Trophoblast cell (in vitro differentiated cells and primary cell): ENCODE measurements around the gene MLYCD.

ENCODE experiments used
- DNase-seq, 2 donors: peaks; one replicate each; pipeline ENCODE4 v3.0.0-alpha.2; 2016
- H2AFZ ChIP-seq: 2 replicates; pipeline ENCODE4 v1.6.1; 2013; ENCODE audit warnings: low read length, moderate library complexity, mild to moderate bottlenecking; ENCODE audit not compliant: insufficient read depth, poor library complexity
- H2AK5ac ChIP-seq: 2 replicates; pipeline ENCODE4 v1.6.1; 2013; ENCODE audit warnings: mild to moderate bottlenecking, low read length
- H2BK120ac ChIP-seq: 2 replicates; pipeline ENCODE4 v1.6.1; 2013; ENCODE audit warnings: low read length, mild to moderate bottlenecking, moderate library complexity; ENCODE audit not compliant: insufficient read depth, poor library complexity
- H2BK12ac ChIP-seq: 2 replicates; pipeline ENCODE4 v1.6.1; 2013; ENCODE audit warnings: mild to moderate bottlenecking, low read length, moderate library complexity
- H2BK5ac ChIP-seq: 2 replicates; pipeline ENCODE4 v1.6.1; 2013; ENCODE audit warnings: low read length, low read depth, moderate library complexity, mild to moderate bottlenecking; ENCODE audit not compliant: poor library complexity
- H3K14ac ChIP-seq: 2 replicates; pipeline ENCODE4 v1.6.1; 2013; ENCODE audit warnings: mild to moderate bottlenecking, low read length
- H3K18ac ChIP-seq: 2 replicates; pipeline ENCODE4 v1.6.1; 2013; ENCODE audit warnings: mild to moderate bottlenecking, low read length
- H3K23ac ChIP-seq: 2 replicates; pipeline ENCODE4 v1.6.1; 2013; ENCODE audit warnings: low read length
- H3K27ac ChIP-seq: 2 replicates; pipeline ENCODE4 v1.5.1; 2013; ENCODE audit warnings: low read depth, mild to moderate bottlenecking, inconsistent platforms, low read length, moderate library complexity
- H3K27me3 ChIP-seq: 2 replicates; pipeline ENCODE4 v1.6.1; 2013; ENCODE audit warnings: inconsistent platforms, mild to moderate bottlenecking, low read length, moderate library complexity; ENCODE audit not compliant: insufficient read depth
- H3K36me3 ChIP-seq, 2 experiments: 1 replicate in 1 of 2; 2 replicates in 1 of 2; pipeline ENCODE4 v1.6.1; 2013; ENCODE audit warnings: low read length in 2 of 2, mild to moderate bottlenecking in 2 of 2, moderate library complexity in 1 of 2; ENCODE audit not compliant: insufficient read depth in 2 of 2, control insufficient read depth in 1 of 2
- H3K4ac ChIP-seq: 2 replicates; pipeline ENCODE4 v1.6.1; 2013; ENCODE audit warnings: low read depth, mild to moderate bottlenecking, low read length, moderate library complexity
- H3K4me1 ChIP-seq, 2 experiments: 1 replicate in 1 of 2; 2 replicates in 1 of 2; pipeline ENCODE4 v1.6.1; 2013; ENCODE audit warnings: low read length in 2 of 2, mild to moderate bottlenecking in 2 of 2, moderate library complexity in 1 of 2; ENCODE audit not compliant: insufficient read depth in 2 of 2, control insufficient read depth in 1 of 2
- H3K4me2 ChIP-seq: 2 replicates; pipeline ENCODE4 v1.6.1; 2013; ENCODE audit warnings: inconsistent platforms, mild to moderate bottlenecking, low read length, moderate library complexity
- H3K4me3 ChIP-seq: 2 replicates; pipeline ENCODE4 v1.5.1; 2013; ENCODE audit warnings: mild to moderate bottlenecking, low read depth, low read length, inconsistent platforms
- H3K79me1 ChIP-seq: one replicate; pipeline ENCODE4 v1.6.1; 2013; ENCODE audit warnings: low read length
- H3K79me2 ChIP-seq: 2 replicates; pipeline ENCODE4 v1.6.1; 2013; ENCODE audit warnings: low read length, mild to moderate bottlenecking; ENCODE audit not compliant: control insufficient read depth, insufficient read depth, poor library complexity
- H3K9ac ChIP-seq: 2 replicates; pipeline ENCODE4 v1.6.1; 2013; ENCODE audit warnings: mild to moderate bottlenecking, low read length
- H3K9me3 ChIP-seq: 2 replicates; pipeline ENCODE4 v1.6.1; 2013; ENCODE audit warnings: low read depth, mild to moderate bottlenecking, control low read depth, inconsistent platforms, low read length; ENCODE audit not compliant: insufficient read depth
- H4K12ac ChIP-seq: 2 replicates; pipeline ENCODE4 v1.6.1; 2013; ENCODE audit warnings: low read depth, mild to moderate bottlenecking, low read length, moderate library complexity
- H4K8ac ChIP-seq: 2 replicates; pipeline ENCODE4 v1.6.1; 2013; ENCODE audit warnings: low read depth, mild to moderate bottlenecking, low read length, moderate library complexity
- H4K91ac ChIP-seq: one replicate; pipeline ENCODE4 v1.6.1; 2013; ENCODE audit warnings: low read depth, mild to moderate bottlenecking, low read length, moderate library complexity
- WGBS: extraction: QIAGEN DNeasy Blood & Tissue Kit; methylation state at CpG from one replicate; pipeline ENCODE4 v1.1.7; 2013; ENCODE audit warnings: missing lambda C conversion rate; ENCODE audit not compliant: insufficient read length, insufficient coverage; ENCODE audit errors: extremely low coverage; 5-methylcytosine and 5-hydroxymethylcytosine counted together

The MLYCD gene

GRCh38 chr16:83915491-83915890, 16.6 kb downstream of the MLYCD start:
- WGBS: no CpG with 5 or more reads among the region's 14 CpGs
- Histone ChIP-seq H3K9me3 (peaks cover 20% of the 10 kb centered on the region), H2BK120ac (no peak overlapping the region), H3K27ac (no peak overlapping the region), H2AFZ (no peak overlapping the region), H2BK12ac (no peak overlapping the region), H3K4me2 (no peak overlapping the region), H3K36me3 (peaks cover 35 to 45% of the 10 kb centered on the region in 2 experiments), H4K8ac (no peak overlapping the region), H2BK5ac (no peak overlapping the region), H3K27me3 (no peaks in the 10 kb centered on the region), H3K4ac (no peak overlapping the region), H4K12ac (no peak overlapping the region), H3K79me2 (no peaks in the 10 kb centered on the region), H3K23ac (no peak overlapping the region), H3K9ac (no peak overlapping the region), H3K79me1 (no peaks in the 10 kb centered on the region), H3K14ac (no peak overlapping the region), H3K4me1 (no peaks in the 10 kb centered on the region), H3K4me3 (no peak overlapping the region), H3K18ac (no peak overlapping the region), H4K91ac (no peak overlapping the region), H2AK5ac (no peak overlapping the region)
- DNase-seq: no peak

GRCh38 chr16:83917152-83918120, 18.5 kb downstream of the MLYCD start:
- Histone ChIP-seq H4K91ac (no peak overlapping the region), H3K79me2 (no peaks in the 10 kb centered on the region), H3K14ac (no peak overlapping the region), H2AK5ac (no peak overlapping the region), H3K79me1 (no peaks in the 10 kb centered on the region), H2BK12ac (no peak overlapping the region), H2AFZ (no peak overlapping the region), H3K4ac (no peak overlapping the region), H2BK5ac (no peak overlapping the region), H3K9ac (no peak overlapping the region), H3K18ac (no peak overlapping the region), H4K8ac (no peak overlapping the region), H3K27ac (no peak overlapping the region), H4K12ac (no peak overlapping the region), H3K23ac (no peak overlapping the region), H3K36me3 (peaks cover 35 to 39% of the 10 kb centered on the region in 2 experiments), H2BK120ac (no peak overlapping the region), H3K27me3 (no peaks in the 10 kb centered on the region), H3K4me3 (peak overlapping the region; percentile 25), H3K4me1 (no peaks in the 10 kb centered on the region), H3K9me3 (peaks cover 20% of the 10 kb centered on the region), H3K4me2 (no peak overlapping the region)
- DNase-seq: no peak
- no CpG with 5 or more reads among the region's 51 CpGs for WGBS

GRCh38 chr16:83920894-83921491, 22.1 kb downstream of the MLYCD start:
- no peak overlapping the region for H2BK120ac ChIP-seq
- no peak overlapping the region for H4K8ac ChIP-seq
- H2AFZ ChIP-seq: no peak overlapping the region
- no peak overlapping the region for H3K9ac ChIP-seq
- H3K79me2 ChIP-seq: no peaks in the 10 kb centered on the region
- H2BK12ac ChIP-seq: no peak overlapping the region
- WGBS: 100% methylated on average over 2 of the region's 2 CpGs
- no peaks in the 10 kb centered on the region for H3K79me1 ChIP-seq
- no peak overlapping the region for H3K27ac ChIP-seq
- no peak overlapping the region for H4K12ac ChIP-seq
- no peak overlapping the region for H2AK5ac ChIP-seq
- no peaks in the 10 kb centered on the region for H3K27me3 ChIP-seq
- H3K4me3 ChIP-seq: no peak overlapping the region
- H4K91ac ChIP-seq: no peak overlapping the region
- peaks cover 20% of the 10 kb centered on the region for H3K9me3 ChIP-seq
- no peak overlapping the region for H3K23ac ChIP-seq
- no peak overlapping the region for H3K14ac ChIP-seq
- H3K4me1 ChIP-seq: no peaks in the 10 kb centered on the region
- no peak overlapping the region for H3K18ac ChIP-seq
- peaks cover 23 to 26% of the 10 kb centered on the region in 2 experiments for H3K36me3 ChIP-seq
- H2BK5ac ChIP-seq: no peak overlapping the region
- no peak overlapping the region for H3K4ac ChIP-seq
- DNase-seq: no peak
- H3K4me2 ChIP-seq: no peak overlapping the region

- peaks cover 2 to 7% of the 10 kb centered on the region in 2 experiments for H3K4me1 ChIP-seq
- H2BK5ac ChIP-seq: no peak overlapping the region
- no peak overlapping the region for H3K9ac ChIP-seq
- no peak overlapping the region for H3K14ac ChIP-seq
- H3K23ac ChIP-seq: no peak overlapping the region
- DNase-seq: no peak
- H3K79me2 ChIP-seq: no peaks in the 10 kb centered on the region
- H4K91ac ChIP-seq: no peak overlapping the region
- H2BK120ac ChIP-seq: no peak overlapping the region
- no peak overlapping the region for H2AFZ ChIP-seq
- H3K4me2 ChIP-seq: no peak overlapping the region
- peaks cover 7 to 12% of the 10 kb centered on the region in 2 experiments for H3K36me3 ChIP-seq
- no peaks in the 10 kb centered on the region for H3K79me1 ChIP-seq
- WGBS: no CpG with 5 or more reads among the region's 31 CpGs
- H3K4ac ChIP-seq: no peak overlapping the region
- no peak overlapping the region for H4K8ac ChIP-seq
- H2BK12ac ChIP-seq: no peak overlapping the region
- no peak overlapping the region for H4K12ac ChIP-seq
- H2AK5ac ChIP-seq: no peak overlapping the region
- H3K4me3 ChIP-seq: no peak overlapping the region
- no peaks in the 10 kb centered on the region for H3K27me3 ChIP-seq
- peaks cover 10% of the 10 kb centered on the region for H3K9me3 ChIP-seq
- H3K27ac ChIP-seq: no peak overlapping the region
- no peak overlapping the region for H3K18ac ChIP-seq
These were observed 24.9 kb downstream of the MLYCD start for GRCh38 chr16:83923581-83924365.
